Calu3 (cell line): Measurements from ENCODE around the gene TM4SF5. TPM values are rescaled to one million over a fixed set of nuclear protein-coding genes. Genes with fewer than 3 reads are reported as not detected.

Source experiments
- Bru-seq: library from RNA; stranded (reverse); fragments of 400-500 nt; gene quantifications from one replicate; lab custom pipeline; 2021; lab: Mats Ljungman, UMichigan
- BruChase-seq, 2 experiments: library from RNA; stranded (reverse); fragments of 400-500 nt; gene quantifications; one replicate each; lab custom pipeline; 2021; lab: Mats Ljungman, UMichigan
- BruUV-seq: library from RNA; stranded (reverse); fragments of 400-500 nt; replicated peaks from 2 replicates; lab custom pipeline; 2021; lab: Mats Ljungman, UMichigan
- CTCF ChIA-PET: fragments of 300-600 bp; sonication (Branson Sonifier 250); formaldehyde crosslinking; loops from one replicate; lab custom pipeline; 2022; ENCODE audit warnings: antibody characterized with exemption; lab: Charles Lee
- DNase-seq: peaks from one replicate; pipeline ENCODE4 v3.0.0; 2022
- H3K27ac Mint-ChIP-seq: one replicate; pipeline ENCODE4 v1.8.0; 2022; ENCODE audit warnings: mixed read lengths; ENCODE audit not compliant: unreplicated experiment
- H3K27me3 Mint-ChIP-seq: one replicate; pipeline ENCODE4 v1.8.0; 2022; ENCODE audit warnings: mixed read lengths; ENCODE audit not compliant: unreplicated experiment
- H3K36me3 Mint-ChIP-seq: one replicate; pipeline ENCODE4 v1.8.0; 2022; ENCODE audit warnings: mild to moderate bottlenecking, moderate library complexity, mixed read lengths; ENCODE audit not compliant: insufficient read depth, unreplicated experiment
- H3K4me1 Mint-ChIP-seq: one replicate; pipeline ENCODE4 v1.8.0; 2022; ENCODE audit warnings: mild to moderate bottlenecking, low read depth, mixed read lengths; ENCODE audit not compliant: unreplicated experiment
- H3K4me3 Mint-ChIP-seq: one replicate; pipeline ENCODE4 v1.8.0; 2022; ENCODE audit warnings: mild to moderate bottlenecking, low read depth, moderate library complexity, mixed read lengths; ENCODE audit not compliant: unreplicated experiment
- H3K9me3 Mint-ChIP-seq: one replicate; pipeline ENCODE4 v1.8.0; 2022; ENCODE audit warnings: low read depth, mixed read lengths; ENCODE audit not compliant: unreplicated experiment
- CTCF ChIP-seq: fragments of 200-600 bp; IDR thresholded peaks from one replicate; pipeline ENCODE4 v1.8.0; 2022; ENCODE audit warnings: antibody characterized with exemption; ENCODE audit not compliant: unreplicated experiment
- intact Hi-C: fragments of 100-400 bp; cut with micrococcal nuclease; formaldehyde crosslinking; loops from one replicate; pipeline ENCODE4 v1.10.0; 2022; ENCODE audit not compliant: unreplicated experiment
- long read RNA-seq: library from polyadenylated mRNA; stranded (forward); transcript quantifications from one replicate; pipeline ENCODE4 v2.0.0, GENCODE V29; 2022
- total RNA-seq: library from RNA; stranded (reverse); gene quantifications from 2 replicates; pipeline ENCODE4 v1.2.3, GENCODE V29; 2022

TM4SF5 gene
- 0.54 and 0.56 TPM in 2 replicates for total RNA-seq
- Bru-seq, nascent RNA = percentile 10 among the genes with signal in this experiment
- percentile 7 among the genes with signal in this experiment for BruChase-seq, experiment 1, labeled RNA remaining after a 6-hour chase
- BruChase-seq, experiment 2, labeled RNA remaining after a 2-hour chase = not detected
- long read RNA-seq = 0 reads

- peak; percentile 34 for DNase-seq
- Mint-ChIP-seq H3K4me1 (peaks cover 13% of the 10 kb centered on the region), H3K36me3 (no peaks in the 10 kb centered on the region), H3K4me3 (no peak within 1 kb of the TSS), H3K9me3 (no peaks in the 10 kb centered on the region), H3K27ac (no peak within 1 kb of the TSS), H3K27me3 (peaks cover 8% of the 10 kb centered on the region)
- CTCF ChIA-PET = interaction anchor here (0.6 to 1.3 kb wide), 2 partner anchors 18 to 207 kb away, joined by 4 to 6 read pairs; no protein-coding TSS in a partner anchor
- BruUV-seq = no TSS peak
- TF ChIP-seq CTCF = no peak
- intact Hi-C loops = no loop called here
These were observed at the start of gene TM4SF5 for GRCh38 chr17:4771519-4772234. Gene TM4SF5 (plus strand): TSS chr17:4771886. CDS start chr17:4771923, 37 bp downstream.

GRCh38 chr17:4722678-4723240 is 48.9 kb upstream of the TM4SF5 start:
- DNase-seq = no peak
- Mint-ChIP-seq H3K4me1 (peaks cover 40% of the 10 kb centered on the region), H3K27me3 (peaks cover 27% of the 10 kb centered on the region), H3K9me3 (no peaks in the 10 kb centered on the region), H3K27ac (no peak overlapping the region), H3K36me3 (peaks cover 23% of the 10 kb centered on the region), H3K4me3 (no peak overlapping the region)
- no TSS peak for BruUV-seq
- TF ChIP-seq CTCF = no peak
- intact Hi-C loops = no loop called here
- CTCF ChIA-PET = no interaction called here

- DNase-seq = no peak
- H3K36me3 Mint-ChIP-seq = peaks cover 21% of the 10 kb centered on the region
- H3K4me3 Mint-ChIP-seq = no peak overlapping the region
- peaks cover 33% of the 10 kb centered on the region for H3K4me1 Mint-ChIP-seq
- intact Hi-C loops = no loop called here
- no peak for TF ChIP-seq CTCF
- CTCF ChIA-PET = interaction anchor here (0.6 kb wide), 1 partner anchor 10 kb away, joined by 3 read pairs; no protein-coding TSS in a partner anchor
- peaks cover 19% of the 10 kb centered on the region for H3K27me3 Mint-ChIP-seq
- H3K9me3 Mint-ChIP-seq = no peaks in the 10 kb centered on the region
- BruUV-seq = no TSS peak
- no peak overlapping the region for H3K27ac Mint-ChIP-seq
These were observed 47.0 kb upstream of the TM4SF5 start for GRCh38 chr17:4724650-4725049.

GRCh38 chr17:4725646-4726310 is 45.9 kb upstream of the TM4SF5 start:
- no peak overlapping the region for H3K27ac Mint-ChIP-seq
- no TSS peak for BruUV-seq
- intact Hi-C loops = no loop called here
- no peak for TF ChIP-seq CTCF
- no peak for DNase-seq
- H3K9me3 Mint-ChIP-seq = no peaks in the 10 kb centered on the region
- CTCF ChIA-PET = no interaction called here
- H3K4me3 Mint-ChIP-seq = no peak overlapping the region
- peaks cover 15% of the 10 kb centered on the region for H3K27me3 Mint-ChIP-seq
- peaks cover 16% of the 10 kb centered on the region for H3K36me3 Mint-ChIP-seq
- peaks cover 22% of the 10 kb centered on the region for H3K4me1 Mint-ChIP-seq
